Body of pancreas (tissue), 4 donors: ENCODE results near the gene TMEM181.

ENCODE experiments used
- CTCF ChIP-seq, 7 experiments: fragments of 450-650 bp in 4 of 7; fragments of 200-600 bp in 3 of 7; sonication (generic) in 3 of 7; IDR thresholded peaks; one replicate each; pipeline ENCODE4 v1.5.1; 2016 to 2019; ENCODE audit warnings: antibody characterized with exemption in 7 of 7
- POLR2A ChIP-seq, 3 donors: fragments of 450-650 bp; IDR thresholded peaks; one replicate each; pipeline ENCODE4 v1.6.1; 2016; ENCODE audit warnings: antibody characterized with exemption in 3 of 3, mild to moderate bottlenecking in 2 of 3

- TF ChIP-seq CTCF (IDR thresholded peaks at IDR 0.05) (no peak), POLR2A (IDR thresholded peaks at IDR 0.05) (no peak)
Observed at GRCh38 chr6:158519761-158520160, 40.1 kb upstream of the TMEM181 start.
